Ishikawa (cell line): ENCODE data around the gene SLC25A30.

Source experiments
- CEBPB ChIP-seq: IDR thresholded peaks from 2 replicates; pipeline ENCODE4 v1.6.1; 2012
- CREB1 ChIP-seq: IDR thresholded peaks from 2 replicates; pipeline ENCODE4 v1.6.1; 2012; ENCODE audit warnings: low read depth
- EGR1 ChIP-seq: IDR thresholded peaks from 2 replicates; pipeline ENCODE4 v1.6.1; 2012
- EP300 ChIP-seq: IDR thresholded peaks from 2 replicates; pipeline ENCODE4 v1.6.1; 2012; ENCODE audit warnings: borderline replicate concordance
- FOXM1 ChIP-seq: IDR thresholded peaks from 2 replicates; pipeline ENCODE4 v1.6.1; 2012; ENCODE audit warnings: low read depth, borderline replicate concordance
- MAX ChIP-seq: IDR thresholded peaks from 2 replicates; pipeline ENCODE4 v1.6.1; 2012
- NFIC ChIP-seq: IDR thresholded peaks from 2 replicates; pipeline ENCODE4 v1.6.1; 2012
- RAD21 ChIP-seq: IDR thresholded peaks from 2 replicates; pipeline ENCODE4 v1.6.1; 2012; ENCODE audit warnings: low read depth
- REST ChIP-seq: IDR thresholded peaks from 2 replicates; pipeline ENCODE4 v1.6.1; 2012; ENCODE audit warnings: low read depth, mild to moderate bottlenecking
- TAF1 ChIP-seq: IDR thresholded peaks from 2 replicates; pipeline ENCODE4 v1.6.1; 2012; ENCODE audit warnings: low read depth, mild to moderate bottlenecking
- TCF12 ChIP-seq: IDR thresholded peaks from 2 replicates; pipeline ENCODE4 v1.6.1; 2012; ENCODE audit warnings: low read depth
- TEAD4 ChIP-seq: IDR thresholded peaks from 2 replicates; pipeline ENCODE4 v1.6.1; 2012
- USF1 ChIP-seq: IDR thresholded peaks from 2 replicates; pipeline ENCODE4 v1.6.1; 2012
- YY1 ChIP-seq: IDR thresholded peaks from 2 replicates; pipeline ENCODE4 v1.6.1; 2012; ENCODE audit warnings: low read depth
- ZBTB7A ChIP-seq: IDR thresholded peaks from 2 replicates; pipeline ENCODE4 v1.6.1; 2012; ENCODE audit warnings: low read depth

Gene SLC25A30

GRCh38 chr13:45433381-45433790, 15.2 kb upstream of the SLC25A30 start:
- TF ChIP-seq TAF1, result no peak
- TF ChIP-seq USF1, result no peak
- TF ChIP-seq EP300, result no peak
- TF ChIP-seq TCF12, result no peak
- no peak for TF ChIP-seq TEAD4
- TF ChIP-seq NFIC, result no peak
- TF ChIP-seq YY1, result no peak
- no peak for TF ChIP-seq ZBTB7A
- no peak for TF ChIP-seq FOXM1

GRCh38 chr13:45432737-45433380, 14.7 kb upstream of the SLC25A30 start:
- TF ChIP-seq CREB1, result no peak
- no peak for TF ChIP-seq EP300
- no peak for TF ChIP-seq CEBPB
- no peak for TF ChIP-seq TEAD4
- no peak for TF ChIP-seq FOXM1
- TF ChIP-seq EGR1, result no peak
- TF ChIP-seq NFIC, result no peak
- TF ChIP-seq YY1, result no peak
- TF ChIP-seq RAD21, result no peak
- no peak for TF ChIP-seq USF1
- TF ChIP-seq ZBTB7A, result no peak
- no peak for TF ChIP-seq TAF1
- TF ChIP-seq TCF12, result no peak
- TF ChIP-seq MAX, result no peak
- no peak for TF ChIP-seq REST

GRCh38 chr13:45422731-45423292, 4.6 kb upstream of the SLC25A30 start:
- no peak for TF ChIP-seq TEAD4
- TF ChIP-seq CREB1, result no peak
- no peak for TF ChIP-seq CEBPB
- no peak for TF ChIP-seq REST
- no peak for TF ChIP-seq FOXM1
- TF ChIP-seq NFIC, result no peak
- no peak for TF ChIP-seq EP300
- no peak for TF ChIP-seq EGR1
- no peak for TF ChIP-seq USF1
- no peak for TF ChIP-seq MAX
- TF ChIP-seq TCF12, result no peak
- TF ChIP-seq RAD21, result no peak
- no peak for TF ChIP-seq YY1
- TF ChIP-seq TAF1, result no peak
- no peak for TF ChIP-seq ZBTB7A

GRCh38 chr13:45419945-45420344, 1.8 kb upstream of the SLC25A30 start:
- TF ChIP-seq REST (no peak), RAD21 (no peak), TEAD4 (no peak), CREB1 (no peak)
